Activated CD4-positive, alpha-beta T cell treated with anti-CD3 and anti-CD28 coated beads for 48 hours (primary cell): ENCODE data around the gene CDH16.

Source experiments
- DNase-seq: peaks from one replicate; pipeline ENCODE4 v3.0.0-alpha.2; 2020

CDH16 gene

GRCh38 chr16:66862023-66862520 lies 56.6 kb downstream of the CDH16 start:
- no peak for DNase-seq

DNA sequence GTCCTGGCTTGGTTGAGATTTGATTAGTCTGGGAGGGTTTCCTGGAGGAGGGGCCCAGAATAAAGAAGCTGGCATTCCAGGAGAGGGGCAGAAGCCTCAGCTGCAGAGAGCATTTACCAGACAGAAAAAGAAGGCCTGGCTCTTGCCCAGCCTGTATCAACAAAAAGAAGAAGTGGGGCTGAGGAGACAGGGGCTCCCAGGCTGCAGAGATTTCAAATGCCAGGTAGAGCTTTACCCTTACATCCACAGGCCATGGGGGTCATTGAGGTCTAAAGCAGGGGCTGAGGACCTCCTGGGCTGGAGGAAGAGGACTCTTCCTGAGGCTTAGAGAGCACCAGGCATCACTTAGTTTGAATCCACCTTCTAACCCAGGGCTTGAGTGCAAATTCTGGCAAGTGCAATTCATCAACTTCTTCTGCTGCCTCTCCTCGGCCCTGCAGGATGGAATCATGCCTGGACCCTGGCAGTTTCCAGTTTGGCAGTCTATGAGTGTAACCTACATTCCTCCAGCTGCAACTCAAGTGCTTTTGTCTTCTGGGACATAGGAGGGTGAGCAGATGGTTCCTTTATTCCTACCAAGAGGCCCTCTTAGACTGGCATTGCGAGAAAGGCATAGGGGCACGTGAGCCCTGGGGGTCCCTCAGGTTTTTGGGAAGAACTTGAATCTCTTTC lies 59.2 kb downstream of the CDH16 start:
- DNase-seq, result no peak

DNA sequence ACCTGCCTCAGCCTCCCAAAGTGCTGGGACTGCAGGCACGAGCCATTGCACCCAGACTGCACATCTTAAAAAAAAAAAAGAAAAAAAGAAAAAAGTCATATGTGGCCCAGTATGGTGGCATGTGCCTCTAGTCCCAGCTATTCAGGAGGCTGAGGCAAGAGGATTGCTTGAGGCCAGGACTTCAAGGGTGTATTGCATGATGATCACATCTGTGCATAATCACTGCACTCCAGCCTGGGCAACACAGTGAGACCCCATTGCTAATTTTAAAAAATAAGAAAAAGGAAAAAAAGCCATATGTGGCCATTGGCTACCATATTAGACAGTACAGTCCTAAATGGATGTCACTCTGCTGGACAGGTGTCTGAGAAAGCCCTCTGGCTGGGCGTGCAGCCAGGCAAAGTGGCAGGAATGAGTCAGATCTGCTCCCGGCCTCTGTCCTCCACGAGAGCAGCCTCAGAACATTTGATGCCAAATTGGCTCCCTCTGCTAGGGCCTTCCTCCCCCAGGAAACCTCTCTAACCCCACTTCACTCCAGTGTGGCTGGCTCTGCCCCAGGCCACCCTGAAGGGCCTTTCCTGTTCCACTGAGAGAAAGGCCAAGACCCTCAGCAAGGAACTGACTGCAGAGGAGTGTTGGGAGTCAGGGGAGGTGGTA lies 59.8 kb downstream of the CDH16 start:
- DNase-seq, result no peak
